Epithelial cell of esophagus (primary cell): ENCODE measurements around the gene ENO2.

Source experiments
- DNase-seq: peaks from one replicate; pipeline ENCODE4 v3.0.0; 2010; ENCODE audit warnings: low read depth
- H3K4me3 ChIP-seq: 2 replicates; pipeline ENCODE4 v1.5.1; 2011; ENCODE audit warnings: mild to moderate bottlenecking, low read length, control low read depth
- TF ChIP-seq, protein P1 (sequence below): IDR thresholded peaks from 2 replicates; pipeline ENCODE4 v1.5.1; 2011; ENCODE audit warnings: low read depth, mild to moderate bottlenecking, low read length, control low read depth, inconsistent platforms; ENCODE audit not compliant: insufficient read depth; ENCODE audit errors: missing control alignments

Gene ENO2

DNA sequence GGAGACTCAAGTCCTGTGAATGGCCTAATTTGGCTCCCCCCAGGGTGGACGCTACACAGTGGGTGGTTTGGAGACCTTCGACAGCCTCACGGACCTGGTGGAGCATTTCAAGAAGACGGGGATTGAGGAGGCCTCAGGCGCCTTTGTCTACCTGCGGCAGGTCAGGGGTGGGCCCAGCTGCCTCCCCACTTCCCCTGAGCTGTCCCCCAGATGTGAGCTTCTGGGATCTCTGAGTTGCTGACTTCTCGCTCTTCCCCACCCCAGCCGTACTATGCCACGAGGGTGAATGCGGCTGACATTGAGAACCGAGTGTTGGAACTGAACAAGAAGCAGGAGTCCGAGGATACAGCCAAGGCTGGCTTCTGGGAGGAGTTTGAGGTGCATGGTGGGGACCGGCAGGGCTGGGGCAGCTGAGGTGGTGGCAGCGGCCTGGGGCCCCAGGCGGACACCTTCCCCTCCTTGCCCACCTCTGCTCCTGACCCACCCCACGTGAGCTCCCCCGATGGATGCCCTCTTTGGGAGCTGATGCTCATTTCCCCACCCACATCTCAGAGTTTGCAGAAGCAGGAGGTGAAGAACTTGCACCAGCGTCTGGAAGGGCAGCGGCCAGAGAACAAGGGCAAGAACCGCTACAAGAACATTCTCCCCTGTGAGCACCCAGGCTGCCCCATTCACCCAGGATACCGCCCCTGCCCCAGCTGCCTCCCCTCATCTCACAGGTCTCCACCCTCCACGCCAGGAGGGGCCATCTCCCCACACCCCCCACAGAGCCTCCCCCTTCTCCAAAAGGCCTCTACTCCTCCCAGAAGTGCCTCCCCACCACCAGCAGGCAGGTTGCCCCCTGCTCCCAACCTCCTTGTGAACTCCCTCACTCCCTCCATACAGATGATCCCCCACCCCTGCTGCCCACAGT lies 41.0 kb downstream of the ENO2 start:
- TF ChIP-seq, protein P1, sequence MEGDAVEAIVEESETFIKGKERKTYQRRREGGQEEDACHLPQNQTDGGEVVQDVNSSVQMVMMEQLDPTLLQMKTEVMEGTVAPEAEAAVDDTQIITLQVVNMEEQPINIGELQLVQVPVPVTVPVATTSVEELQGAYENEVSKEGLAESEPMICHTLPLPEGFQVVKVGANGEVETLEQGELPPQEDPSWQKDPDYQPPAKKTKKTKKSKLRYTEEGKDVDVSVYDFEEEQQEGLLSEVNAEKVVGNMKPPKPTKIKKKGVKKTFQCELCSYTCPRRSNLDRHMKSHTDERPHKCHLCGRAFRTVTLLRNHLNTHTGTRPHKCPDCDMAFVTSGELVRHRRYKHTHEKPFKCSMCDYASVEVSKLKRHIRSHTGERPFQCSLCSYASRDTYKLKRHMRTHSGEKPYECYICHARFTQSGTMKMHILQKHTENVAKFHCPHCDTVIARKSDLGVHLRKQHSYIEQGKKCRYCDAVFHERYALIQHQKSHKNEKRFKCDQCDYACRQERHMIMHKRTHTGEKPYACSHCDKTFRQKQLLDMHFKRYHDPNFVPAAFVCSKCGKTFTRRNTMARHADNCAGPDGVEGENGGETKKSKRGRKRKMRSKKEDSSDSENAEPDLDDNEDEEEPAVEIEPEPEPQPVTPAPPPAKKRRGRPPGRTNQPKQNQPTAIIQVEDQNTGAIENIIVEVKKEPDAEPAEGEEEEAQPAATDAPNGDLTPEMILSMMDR: no peak
- DNase-seq: no peak
- no peak overlapping the region for H3K4me3 ChIP-seq

DNA sequence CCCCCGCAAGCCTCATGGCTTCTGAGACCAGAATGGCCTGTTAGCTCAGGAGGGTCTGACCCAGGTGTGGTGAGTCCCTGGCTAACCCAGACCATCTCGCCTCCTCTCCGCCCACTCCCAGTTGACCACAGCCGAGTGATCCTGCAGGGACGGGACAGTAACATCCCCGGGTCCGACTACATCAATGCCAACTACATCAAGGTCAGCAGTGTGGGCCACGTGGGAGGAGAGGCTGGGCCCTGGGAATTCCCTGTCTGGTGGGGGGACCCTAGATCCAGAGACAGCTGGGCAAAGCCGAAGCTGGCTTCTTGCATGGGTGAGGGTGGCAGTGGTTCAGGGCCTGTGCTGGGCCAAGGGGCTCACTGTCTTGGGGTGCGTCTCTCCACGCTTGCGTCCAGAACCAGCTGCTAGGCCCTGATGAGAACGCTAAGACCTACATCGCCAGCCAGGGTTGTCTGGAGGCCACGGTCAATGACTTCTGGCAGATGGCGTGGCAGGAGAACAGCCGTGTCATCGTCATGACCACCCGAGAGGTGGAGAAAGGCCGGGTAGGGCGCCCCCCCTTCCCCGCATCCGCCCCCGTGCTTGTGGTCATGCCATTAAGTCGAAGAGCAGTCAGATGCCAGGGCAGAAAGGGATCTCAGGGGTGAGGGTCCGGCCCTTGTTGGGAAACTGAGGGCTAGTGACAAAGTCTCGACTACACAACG lies 41.8 kb downstream of the ENO2 start:
- TF ChIP-seq, protein P1: no peak
- no peak for DNase-seq
- no peak overlapping the region for H3K4me3 ChIP-seq

DNA sequence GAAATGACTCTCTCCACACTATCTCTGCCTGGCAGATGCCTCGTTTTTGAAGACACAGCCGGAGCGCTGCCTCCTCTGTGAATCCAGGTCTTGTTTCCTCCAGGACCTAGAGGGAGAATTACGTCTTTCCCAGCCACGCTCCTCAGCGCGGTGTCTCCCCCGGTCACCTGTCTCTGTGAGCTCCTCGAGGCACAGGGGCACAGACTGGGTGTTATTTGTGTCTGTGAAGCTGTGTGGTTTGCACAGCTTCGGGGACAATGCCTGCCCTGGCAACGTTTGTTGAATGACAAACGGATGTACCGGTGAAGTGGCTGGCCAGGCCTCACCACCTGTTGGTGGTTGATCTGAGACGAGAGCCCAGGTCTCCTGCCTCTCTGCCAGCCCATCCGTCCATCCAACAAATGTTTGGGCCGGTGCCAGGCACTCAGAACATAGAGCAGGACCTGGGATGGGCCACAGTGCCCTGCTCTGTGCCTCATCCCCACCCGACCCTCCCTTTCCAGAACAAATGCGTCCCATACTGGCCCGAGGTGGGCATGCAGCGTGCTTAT lies 42.8 kb downstream of the ENO2 start:
- H3K4me3 ChIP-seq: no peak overlapping the region
- TF ChIP-seq, protein P1: no peak
- no peak for DNase-seq

DNA sequence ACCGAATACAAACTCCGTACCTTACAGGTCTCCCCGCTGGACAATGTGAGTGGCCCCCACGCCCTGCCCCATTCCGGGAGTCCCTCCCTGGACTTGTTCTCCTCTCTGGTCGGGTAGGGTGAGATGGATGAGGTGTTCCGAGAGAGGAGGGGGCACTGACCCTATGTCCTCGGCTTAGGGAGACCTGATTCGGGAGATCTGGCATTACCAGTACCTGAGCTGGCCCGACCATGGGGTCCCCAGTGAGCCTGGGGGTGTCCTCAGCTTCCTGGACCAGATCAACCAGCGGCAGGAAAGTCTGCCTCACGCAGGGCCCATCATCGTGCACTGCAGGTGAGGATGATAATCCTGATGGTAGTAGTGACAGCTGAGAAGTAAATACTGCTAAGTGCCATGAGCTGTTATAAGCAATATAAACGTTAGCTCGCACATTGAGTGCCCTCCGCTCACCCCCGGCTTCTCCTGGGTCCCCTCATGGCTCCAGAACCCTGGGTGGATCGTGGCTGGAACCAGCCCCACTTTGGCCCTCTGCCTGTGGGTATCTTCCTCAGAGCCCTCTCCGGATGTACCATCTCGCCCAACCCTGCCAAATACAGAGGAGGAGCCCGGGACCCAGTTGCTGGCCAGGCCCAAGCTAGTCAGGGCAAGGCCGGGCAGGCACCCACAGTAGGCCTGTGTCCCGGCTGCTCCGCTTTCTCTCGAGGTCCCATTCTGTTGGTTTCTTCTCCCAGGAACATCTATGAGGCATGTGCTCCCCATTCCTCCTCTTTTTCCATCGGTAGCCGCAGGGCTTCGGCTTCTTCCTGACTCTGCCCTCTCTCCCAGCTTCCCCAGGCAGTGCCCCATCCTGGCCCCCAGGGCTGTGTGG lies 43.6 kb downstream of the ENO2 start:
- TF ChIP-seq, protein P1: no peak
- H3K4me3 ChIP-seq: no peak overlapping the region
- no peak for DNase-seq

DNA sequence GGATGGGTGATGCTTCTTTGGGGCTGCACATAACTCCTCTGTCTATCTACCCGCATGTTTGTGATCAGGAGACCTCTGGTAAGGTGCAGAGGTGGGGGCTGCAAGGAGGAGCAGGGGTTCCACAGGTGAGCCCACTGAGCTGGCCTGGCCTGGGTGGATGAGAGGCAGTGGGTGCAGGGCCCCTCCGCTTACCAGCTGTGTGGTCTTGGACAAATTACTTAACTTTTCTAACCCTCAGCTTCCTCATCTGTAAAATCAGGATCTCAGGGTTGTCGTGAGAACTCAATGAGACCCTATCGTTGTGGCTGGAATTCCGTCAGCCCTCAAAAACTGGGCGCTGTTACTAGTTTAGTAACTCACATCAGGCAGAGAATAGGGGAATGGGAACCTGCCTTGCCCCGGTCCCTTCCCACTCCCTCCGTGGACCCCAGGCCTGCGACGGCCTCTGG lies 44.3 kb downstream of the ENO2 start:
- DNase-seq: no peak
- H3K4me3 ChIP-seq: no peak overlapping the region
- TF ChIP-seq, protein P1: no peak

DNA sequence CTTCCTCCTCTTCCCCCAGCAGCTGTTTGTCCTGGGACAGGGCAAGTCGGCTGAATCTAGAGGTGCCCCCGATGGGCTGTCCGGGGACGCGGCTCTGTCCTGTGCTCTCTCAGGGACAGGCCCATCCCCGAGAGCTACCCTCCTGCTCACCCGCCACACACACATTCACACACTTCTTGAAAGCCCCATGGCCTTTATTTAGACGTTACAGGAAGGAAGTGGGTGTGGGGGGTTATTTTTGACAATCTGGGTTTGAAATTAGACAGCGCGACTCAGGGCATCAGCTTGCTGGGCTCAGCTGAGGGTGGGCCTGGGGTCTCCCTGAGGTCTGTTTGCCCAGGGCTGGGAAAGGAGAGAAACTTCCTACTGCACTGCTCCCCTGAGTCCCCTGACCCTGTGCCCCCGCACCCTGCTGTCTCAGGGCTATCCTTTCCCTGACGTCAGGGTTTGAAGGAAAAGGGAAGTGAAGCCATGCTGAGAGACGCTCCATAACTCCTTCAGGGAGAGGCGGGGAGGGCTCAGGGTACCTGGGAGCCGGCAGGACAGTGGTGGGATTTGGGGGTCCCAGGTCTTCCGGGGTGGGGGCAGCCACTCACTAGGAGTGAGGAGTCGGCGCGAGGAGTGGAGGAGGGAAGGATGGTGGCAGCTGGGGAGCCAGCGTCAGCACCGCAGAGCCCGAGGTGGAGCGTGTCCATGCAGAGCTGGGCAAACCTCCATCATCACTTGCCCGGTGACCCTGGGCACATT lies 44.9 kb downstream of the ENO2 start:
- no peak for DNase-seq
- no peak overlapping the region for H3K4me3 ChIP-seq
- TF ChIP-seq, protein P1: no peak
